GM18505 (cell line): ENCODE results near the gene STARD3.

ENCODE experiments used
- ATAC-seq: cut with Tn5 transposase; IDR thresholded peaks from one replicate; pipeline ENCODE4 v1.9.1; 2021; ENCODE audit not compliant: unreplicated experiment
- POLR2A ChIP-seq: IDR thresholded peaks from 4 replicates; pipeline ENCODE4 v1.6.1; 2011; ENCODE audit warnings: borderline replicate concordance; ENCODE audit not compliant: insufficient read depth, insufficient read length; ENCODE audit errors: extremely low read depth

Gene STARD3

DNA sequence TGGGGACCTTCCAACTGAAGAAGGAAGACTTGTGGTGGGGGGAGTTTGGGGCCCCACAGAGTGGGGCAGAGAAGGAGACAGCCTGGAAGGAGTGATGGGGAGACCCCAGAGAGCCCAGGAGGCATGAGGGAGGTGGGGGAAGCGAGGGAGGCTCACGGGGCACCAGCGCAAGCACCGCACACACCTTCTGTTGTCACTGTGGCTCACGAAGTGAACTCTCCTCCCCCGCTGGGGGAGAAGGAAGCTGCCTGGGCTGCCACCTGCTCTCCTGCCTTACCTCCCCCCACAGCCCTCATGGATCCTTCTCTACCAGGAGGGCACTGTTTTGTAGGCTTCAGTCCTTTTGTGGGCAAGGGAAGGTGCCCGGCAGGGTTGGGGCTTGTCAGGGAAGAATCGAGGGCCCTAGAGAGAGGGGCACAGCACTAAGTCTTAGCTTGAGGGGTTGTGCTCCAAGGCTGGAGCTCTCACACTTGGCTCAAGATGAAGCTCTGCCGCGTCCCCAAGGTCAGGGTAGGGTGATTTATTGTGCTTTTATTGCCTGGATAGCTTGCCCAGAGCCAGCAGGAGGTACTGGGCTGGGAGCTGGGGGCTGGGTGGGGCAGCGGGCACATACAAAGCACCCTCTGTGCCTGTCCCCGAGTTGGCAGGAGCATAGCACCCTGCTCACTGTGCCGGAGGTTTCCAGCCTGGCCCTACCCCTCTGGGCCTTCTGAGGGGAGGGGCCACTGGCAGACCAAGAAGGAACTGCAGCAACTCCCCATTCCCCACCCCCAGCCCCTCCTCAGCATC, 4.6 kb upstream of the STARD3 start:
- no peak for TF ChIP-seq POLR2A

DNA sequence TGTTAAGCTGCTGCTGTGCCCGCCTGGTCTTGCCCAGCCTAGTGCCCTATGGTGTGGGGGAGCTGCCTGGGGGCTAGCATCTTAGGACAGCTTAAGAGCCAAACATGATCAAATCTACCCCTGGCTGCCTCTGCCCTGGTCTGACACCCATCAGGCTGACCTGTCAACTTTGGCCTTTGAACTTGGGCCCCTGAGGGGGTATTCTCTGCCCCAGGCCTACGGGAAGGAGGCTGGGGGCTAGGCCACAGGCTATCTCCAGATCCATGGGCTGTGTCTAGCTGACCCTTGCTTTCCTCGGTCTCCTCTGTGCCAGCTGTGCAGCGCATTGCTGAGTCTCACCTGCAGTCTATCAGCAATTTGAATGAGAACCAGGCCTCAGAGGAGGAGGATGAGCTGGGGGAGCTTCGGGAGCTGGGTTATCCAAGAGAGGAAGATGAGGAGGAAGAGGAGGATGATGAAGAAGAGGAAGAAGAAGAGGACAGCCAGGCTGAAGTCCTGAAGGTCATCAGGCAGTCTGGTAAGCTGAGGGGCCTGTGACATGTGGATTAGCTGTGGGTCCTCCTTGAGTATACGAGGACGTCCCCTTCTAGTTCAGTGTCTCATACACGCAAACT, 3.3 kb upstream of the STARD3 start:
- TF ChIP-seq POLR2A: no peak
- no peak for ATAC-seq

More for the DNA sequence above, 4.6 kb upstream of the STARD3 start:
- no peak for ATAC-seq

DNA sequence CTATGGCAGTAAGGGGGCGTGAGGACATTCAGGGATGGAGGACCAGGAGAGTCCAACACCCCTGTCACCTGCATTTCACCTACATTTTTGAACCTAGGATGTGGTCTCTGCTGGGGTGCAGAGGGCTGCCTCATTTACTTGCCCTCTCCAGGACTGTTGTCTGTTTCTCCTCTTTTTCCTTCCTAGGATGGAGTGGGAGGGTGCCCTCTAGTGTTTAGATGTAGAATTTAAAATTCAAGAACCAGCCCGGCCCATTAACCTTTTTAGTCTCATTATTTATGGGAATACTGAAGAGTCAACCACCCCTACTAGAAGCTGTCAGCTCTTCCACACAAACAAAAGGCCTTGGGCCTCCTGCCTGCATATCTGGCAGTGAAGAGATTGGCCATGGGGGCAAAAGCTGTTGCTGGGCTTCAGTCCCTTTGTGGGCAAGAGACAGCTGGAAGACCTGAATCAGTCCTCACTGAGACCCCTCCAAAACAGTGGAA, 2.5 kb upstream of the STARD3 start:
- TF ChIP-seq POLR2A: no peak
- no peak for ATAC-seq

DNA sequence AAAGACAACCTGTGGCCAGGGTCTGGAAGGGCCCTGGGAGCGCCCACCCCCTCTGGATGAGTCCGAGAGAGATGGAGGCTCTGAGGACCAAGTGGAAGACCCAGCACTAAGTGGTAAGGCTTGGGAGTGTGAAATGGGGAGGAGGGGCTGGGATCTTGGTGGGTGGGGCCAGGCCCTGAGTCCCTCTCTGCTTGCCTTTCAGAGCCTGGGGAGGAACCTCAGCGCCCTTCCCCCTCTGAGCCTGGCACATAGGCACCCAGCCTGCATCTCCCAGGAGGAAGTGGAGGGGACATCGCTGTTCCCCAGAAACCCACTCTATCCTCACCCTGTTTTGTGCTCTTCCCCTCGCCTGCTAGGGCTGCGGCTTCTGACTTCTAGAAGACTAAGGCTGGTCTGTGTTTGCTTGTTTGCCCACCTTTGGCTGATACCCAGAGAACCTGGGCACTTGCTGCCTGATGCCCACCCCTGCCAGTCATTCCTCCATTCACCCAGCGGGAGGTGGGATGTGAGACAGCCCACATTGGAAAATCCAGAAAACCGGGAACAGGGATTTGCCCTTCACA, 1.2 kb upstream of the STARD3 start:
- TF ChIP-seq POLR2A: no peak
- no peak for ATAC-seq

DNA sequence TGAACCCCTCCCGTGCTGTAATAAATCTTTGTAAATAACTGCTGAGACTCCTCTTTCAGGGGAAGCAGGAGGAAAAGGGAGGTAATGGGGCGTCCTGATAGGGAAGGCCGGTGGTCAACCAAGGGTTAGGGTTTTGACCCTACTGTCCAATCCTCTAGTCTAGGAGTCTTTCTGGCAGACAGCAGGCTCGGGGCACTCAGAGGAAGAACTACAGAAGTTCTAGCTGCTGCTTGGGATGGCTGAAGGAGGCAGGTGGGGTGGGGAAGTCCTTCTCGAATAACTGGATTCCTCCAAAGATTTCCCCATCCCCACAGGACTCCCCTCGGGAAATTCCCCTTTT, 387 bp upstream of the STARD3 start:
- ATAC-seq: peak; percentile 12
- TF ChIP-seq POLR2A: no peak

DNA sequence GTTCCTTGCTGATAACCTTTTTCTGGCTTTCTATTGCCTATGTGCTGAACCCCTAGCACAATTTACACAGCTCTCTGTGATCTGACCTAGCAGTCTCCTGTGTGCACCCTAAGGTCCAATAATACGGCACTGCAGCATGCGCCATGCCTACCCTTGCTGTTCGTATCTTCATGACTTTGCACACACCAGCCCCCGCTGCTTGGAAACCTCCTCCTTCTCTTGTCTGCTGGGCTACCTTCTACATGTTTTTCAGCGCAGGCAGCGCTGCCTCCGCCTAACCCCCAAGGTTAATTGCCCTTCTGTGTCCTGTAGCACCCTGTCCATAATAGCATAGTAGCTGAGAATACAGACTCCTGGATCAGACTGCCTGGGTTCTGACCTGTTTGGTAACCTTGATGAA, 1.4 kb downstream of the STARD3 start:
- no peak for TF ChIP-seq POLR2A
- no peak for ATAC-seq

DNA sequence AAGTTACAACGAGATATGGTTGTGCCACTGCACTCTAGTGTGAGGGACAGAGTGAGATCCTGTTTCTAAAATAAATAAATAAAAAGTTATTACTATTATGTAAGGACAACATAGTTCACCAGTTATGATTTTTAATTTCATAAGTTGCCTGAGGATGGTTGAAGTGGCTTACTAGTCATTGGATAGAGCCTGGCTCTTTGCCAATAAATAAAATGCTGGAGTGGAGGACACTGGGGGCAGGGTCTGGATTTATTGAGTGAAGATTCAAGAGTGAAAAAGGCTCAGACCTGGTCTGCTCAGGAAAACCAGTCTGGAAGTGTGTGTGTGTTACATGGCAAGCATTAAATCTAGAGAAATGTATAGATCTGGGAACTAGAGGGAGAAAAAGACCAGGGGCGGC, 2.1 kb downstream of the STARD3 start:
- TF ChIP-seq POLR2A: no peak
- no peak for ATAC-seq

DNA sequence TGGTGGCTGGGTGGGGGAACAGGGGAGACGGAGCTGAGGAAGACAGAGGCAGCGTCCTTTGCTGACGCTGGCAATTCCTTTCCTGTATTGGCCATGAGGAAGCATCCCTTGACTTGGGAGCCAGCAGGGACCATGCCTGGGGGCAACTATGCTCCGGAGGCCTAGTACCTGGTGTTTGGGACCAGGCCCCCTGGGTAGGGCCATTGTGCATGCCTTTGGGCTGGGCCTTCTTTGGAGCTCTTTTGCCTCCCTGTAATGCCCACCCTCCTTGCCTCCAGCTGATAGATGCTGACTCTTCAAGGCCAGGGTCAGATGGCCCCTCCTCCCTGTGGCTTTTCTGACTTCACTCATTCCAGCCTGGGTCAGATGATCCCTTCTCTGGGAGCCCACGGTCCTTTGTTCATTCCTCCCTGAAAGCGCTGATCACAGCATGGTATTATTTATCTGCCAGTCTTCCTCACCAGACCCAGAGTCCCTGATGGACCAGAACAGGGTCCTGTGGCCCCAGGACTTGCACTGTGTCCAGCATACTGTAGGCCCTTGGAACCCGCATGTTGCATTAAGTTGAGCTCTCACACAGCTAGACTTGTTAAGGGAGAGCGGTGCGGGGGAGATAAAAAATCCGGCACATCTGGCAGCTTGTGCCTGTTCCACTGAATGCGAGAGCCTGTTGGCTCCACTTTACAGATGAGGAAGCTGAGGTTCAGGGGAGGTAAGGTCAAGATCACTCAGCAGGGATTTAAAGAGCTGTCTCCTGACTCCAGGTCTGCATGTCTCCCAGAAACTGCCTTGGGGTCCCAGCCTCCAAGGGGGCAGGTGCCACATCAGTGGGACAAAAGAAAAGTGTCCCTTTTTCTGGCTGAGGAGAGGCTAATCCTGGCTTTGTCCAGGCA, 2.9 kb downstream of the STARD3 start:
- ATAC-seq: no peak
- TF ChIP-seq POLR2A: no peak

DNA sequence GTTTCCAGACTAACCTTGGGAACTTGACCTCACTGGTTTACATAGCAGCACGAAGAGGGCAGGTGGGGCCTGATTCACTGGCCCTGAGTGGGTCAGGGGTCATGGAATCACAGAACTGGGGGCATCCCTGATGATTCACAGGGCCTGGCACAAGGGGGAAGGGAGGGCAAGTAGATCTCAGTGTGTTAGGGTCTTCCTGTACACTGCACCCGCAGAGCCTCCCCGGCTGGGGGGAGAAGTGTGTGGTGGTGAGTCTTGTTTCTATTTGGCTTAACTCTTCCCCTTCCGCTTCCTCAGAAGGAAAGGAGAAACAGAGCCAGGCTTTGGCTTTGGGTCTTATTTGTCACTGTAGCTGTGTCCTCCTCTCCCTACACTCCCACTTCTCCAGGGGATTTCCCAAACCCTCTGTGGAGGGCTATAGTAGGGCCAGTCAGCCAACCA, 3.7 kb downstream of the STARD3 start:
- TF ChIP-seq POLR2A: no peak
- ATAC-seq: no peak

DNA sequence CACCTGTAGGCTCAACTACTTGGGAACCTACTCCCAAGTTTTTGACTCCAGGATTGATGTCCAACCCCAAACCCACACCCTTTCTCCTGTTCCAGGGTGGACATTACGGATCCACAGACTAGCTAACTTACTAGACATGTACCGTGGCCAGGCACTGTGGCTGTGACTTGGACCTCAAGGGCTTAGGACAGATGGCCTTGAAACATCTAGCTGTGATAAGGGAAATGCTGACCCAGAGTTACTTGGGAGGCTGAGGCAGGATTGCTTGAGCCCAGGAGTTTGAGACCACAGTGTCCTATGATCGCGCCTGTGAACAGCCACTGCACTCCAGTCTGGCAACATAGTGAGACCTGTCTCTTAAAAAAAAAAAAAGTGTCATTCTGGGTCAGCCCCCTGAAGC, 4.2 kb downstream of the STARD3 start:
- no peak for ATAC-seq
- TF ChIP-seq POLR2A: no peak

DNA sequence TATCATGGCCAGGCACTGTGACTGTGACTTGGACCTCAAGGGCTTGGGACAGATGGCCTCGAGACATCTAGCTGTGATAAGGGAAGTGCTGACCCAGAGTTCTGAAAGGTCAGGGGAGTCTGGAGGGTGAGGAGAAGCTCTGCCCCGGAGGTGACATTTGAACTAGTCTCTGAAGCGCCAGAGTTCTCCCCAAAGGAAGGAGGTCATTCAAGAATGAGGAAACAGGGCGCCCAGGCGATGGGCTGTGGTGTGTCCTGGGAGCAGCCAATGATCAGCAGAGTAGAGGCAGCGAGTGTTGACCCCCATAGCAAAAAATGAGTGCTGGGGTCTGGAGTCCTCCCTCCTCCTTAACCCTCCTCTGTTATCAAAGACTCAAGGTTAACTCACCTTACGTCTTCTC, 4.9 kb downstream of the STARD3 start:
- no peak for ATAC-seq
- no peak for TF ChIP-seq POLR2A

DNA sequence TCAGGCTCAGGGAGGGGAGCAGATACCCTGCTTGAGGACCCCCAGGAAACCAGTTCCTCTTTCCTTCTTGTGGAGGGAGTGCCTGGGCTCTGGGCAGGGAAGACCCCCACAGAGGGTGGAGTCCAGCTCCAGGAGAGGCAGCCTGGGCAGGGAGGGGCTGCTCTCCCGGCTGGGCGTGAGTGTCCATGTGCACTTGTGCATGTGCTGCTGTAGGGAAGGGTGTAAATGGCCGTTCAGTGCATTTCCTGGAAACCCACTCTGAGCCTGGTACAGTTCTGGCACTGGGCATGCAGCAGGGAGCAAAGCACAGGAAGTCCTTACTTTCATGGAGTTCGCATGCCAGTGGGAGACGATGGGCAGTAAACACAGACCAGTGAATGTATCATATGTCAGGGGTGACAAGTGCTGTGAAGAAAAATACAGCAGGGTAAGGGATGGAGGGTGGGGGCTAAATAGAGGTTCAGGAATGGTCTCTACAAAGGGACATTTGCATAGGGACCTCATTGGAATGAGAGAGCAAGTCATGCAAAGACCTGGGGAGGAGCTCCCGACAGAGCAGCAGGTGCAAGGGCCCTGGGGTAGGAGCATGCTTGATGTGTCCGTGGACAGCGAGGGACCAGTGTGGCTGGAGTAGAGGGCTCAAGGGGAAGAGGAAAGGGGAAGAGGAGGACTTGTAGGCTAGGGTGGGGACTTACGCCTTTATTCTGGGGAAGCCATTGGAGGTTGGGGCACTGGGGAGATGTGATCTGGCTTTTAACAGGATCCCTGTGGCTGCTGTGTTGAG, 5.5 kb downstream of the STARD3 start:
- no peak for ATAC-seq
- no peak for TF ChIP-seq POLR2A
